Prostate gland (tissue), 2 donors: ENCODE results near the gene NCAM2.

Experiments
- CTCF ChIP-seq, 4 experiments: fragments of 200-600 bp in 2 of 4; fragments of 450-650 bp in 2 of 4; sonication (generic) in 2 of 4; IDR thresholded peaks; 1 replicate in 3 of 4; 2 replicates in 1 of 4; pipeline ENCODE4 v1.5.1; 2016 to 2019; ENCODE audit warnings: antibody characterized with exemption in 4 of 4, mild to moderate bottlenecking in 2 of 4, moderate library complexity in 2 of 4
- POLR2A ChIP-seq: fragments of 450-650 bp; IDR thresholded peaks from one replicate; pipeline ENCODE4 v1.6.1; 2016; ENCODE audit warnings: antibody characterized with exemption, mild to moderate bottlenecking

GRCh38 chr21:21457077-21457476 lies 458.9 kb downstream of the NCAM2 start:
- TF ChIP-seq POLR2A (no peak), CTCF (IDR thresholded peaks at IDR 0.05) (no peak)
